AG10803 (cell line): Measurements from ENCODE around the gene NCKAP1.

ENCODE experiments used
- DNase-seq: peaks from one replicate; pipeline ENCODE4 v3.0.0; 2010; ENCODE audit warnings: low read depth
- H3K4me3 ChIP-seq: 2 replicates; pipeline ENCODE4 v1.5.1; 2011; ENCODE audit warnings: mild to moderate bottlenecking, low read length, control low read depth
- TF ChIP-seq, protein P1 (sequence below): conservative IDR thresholded peaks from 2 replicates; pipeline ENCODE4 v1.5.1; 2011; ENCODE audit warnings: mild to moderate bottlenecking, low read length, control low read depth, inconsistent platforms

The NCKAP1 gene

DNA sequence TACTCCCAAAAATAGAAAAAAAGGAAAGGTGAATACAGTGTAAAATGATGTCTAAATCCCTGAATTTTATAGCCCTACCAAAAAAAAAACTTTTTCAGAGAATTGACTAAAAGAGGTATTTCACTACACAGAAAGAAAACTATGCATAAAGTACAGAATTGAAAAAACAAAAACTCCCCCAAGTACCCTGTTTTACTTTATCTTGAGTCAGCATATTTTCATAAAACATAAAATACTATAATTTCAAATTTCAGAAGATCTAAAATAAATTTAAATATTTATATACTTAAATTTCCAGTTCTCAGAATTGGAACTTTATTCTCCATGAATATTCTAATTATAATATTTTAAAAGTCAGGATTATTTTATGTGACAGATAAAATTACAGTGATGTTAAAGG lies 10.1 kb downstream of the NCKAP1 start:
- TF ChIP-seq, protein P1, sequence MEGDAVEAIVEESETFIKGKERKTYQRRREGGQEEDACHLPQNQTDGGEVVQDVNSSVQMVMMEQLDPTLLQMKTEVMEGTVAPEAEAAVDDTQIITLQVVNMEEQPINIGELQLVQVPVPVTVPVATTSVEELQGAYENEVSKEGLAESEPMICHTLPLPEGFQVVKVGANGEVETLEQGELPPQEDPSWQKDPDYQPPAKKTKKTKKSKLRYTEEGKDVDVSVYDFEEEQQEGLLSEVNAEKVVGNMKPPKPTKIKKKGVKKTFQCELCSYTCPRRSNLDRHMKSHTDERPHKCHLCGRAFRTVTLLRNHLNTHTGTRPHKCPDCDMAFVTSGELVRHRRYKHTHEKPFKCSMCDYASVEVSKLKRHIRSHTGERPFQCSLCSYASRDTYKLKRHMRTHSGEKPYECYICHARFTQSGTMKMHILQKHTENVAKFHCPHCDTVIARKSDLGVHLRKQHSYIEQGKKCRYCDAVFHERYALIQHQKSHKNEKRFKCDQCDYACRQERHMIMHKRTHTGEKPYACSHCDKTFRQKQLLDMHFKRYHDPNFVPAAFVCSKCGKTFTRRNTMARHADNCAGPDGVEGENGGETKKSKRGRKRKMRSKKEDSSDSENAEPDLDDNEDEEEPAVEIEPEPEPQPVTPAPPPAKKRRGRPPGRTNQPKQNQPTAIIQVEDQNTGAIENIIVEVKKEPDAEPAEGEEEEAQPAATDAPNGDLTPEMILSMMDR = no peak
- H3K4me3 ChIP-seq = no peak overlapping the region
- DNase-seq = no peak

DNA sequence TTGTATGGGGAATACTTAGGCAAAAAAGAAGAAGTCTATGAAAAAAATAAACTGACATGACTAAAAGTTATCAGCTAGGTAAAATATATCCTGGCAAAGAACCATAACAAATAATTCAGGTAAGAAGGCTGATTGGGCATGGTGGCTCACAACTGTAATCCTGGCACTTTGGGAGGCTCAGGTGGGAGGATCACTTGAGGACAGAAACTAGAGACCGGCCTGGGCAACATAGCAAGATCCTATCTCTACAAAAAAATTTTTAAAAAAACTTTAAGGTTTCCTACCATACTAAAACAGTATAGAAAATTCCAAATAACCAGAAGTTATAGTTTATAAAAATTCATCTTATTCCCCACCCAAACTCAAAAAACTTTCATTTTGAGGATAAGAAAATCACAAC lies 10.8 kb downstream of the NCKAP1 start:
- TF ChIP-seq, protein P1 = no peak
- H3K4me3 ChIP-seq = no peak overlapping the region
- no peak for DNase-seq

DNA sequence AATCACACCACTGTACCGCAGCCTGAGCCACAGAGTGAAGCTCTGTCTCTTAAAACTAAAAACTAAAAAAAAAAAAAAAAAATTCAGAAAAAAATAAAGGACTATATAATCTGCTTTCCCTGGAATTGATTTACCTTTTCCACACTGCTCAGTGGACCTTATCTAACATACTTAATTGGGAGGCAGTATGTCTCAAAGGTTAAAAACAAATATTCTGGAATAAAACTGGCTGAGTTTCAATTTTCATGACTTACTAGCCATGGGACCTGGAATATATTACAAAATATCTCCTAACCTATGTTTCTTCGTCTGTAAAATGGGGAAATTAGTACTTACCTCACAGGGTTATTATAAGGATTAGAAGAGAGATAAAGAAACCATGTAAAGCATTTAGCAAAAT lies 11.8 kb downstream of the NCKAP1 start:
- TF ChIP-seq, protein P1 = no peak
- H3K4me3 ChIP-seq = no peak overlapping the region
- no peak for DNase-seq

DNA sequence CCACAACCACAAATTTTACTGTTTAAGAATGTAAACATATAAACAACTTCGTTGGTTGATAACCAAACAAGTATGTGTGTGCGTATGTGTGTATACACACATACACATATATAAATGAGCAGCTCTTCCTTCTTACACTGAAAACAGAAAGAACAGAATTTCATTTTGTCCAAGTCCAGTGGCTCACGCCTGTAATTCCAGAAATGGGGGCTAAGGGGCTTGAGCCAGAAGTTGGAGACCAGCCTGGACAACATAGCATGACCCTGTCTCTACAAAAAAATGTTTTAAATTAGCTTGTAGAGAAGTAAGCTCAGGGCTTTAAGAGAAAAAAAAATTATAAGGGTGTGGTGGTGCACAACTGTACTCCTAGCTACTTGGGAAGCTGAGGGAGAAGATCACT lies 12.3 kb downstream of the NCKAP1 start:
- no peak for DNase-seq
- TF ChIP-seq, protein P1 = no peak
- H3K4me3 ChIP-seq = no peak overlapping the region

DNA sequence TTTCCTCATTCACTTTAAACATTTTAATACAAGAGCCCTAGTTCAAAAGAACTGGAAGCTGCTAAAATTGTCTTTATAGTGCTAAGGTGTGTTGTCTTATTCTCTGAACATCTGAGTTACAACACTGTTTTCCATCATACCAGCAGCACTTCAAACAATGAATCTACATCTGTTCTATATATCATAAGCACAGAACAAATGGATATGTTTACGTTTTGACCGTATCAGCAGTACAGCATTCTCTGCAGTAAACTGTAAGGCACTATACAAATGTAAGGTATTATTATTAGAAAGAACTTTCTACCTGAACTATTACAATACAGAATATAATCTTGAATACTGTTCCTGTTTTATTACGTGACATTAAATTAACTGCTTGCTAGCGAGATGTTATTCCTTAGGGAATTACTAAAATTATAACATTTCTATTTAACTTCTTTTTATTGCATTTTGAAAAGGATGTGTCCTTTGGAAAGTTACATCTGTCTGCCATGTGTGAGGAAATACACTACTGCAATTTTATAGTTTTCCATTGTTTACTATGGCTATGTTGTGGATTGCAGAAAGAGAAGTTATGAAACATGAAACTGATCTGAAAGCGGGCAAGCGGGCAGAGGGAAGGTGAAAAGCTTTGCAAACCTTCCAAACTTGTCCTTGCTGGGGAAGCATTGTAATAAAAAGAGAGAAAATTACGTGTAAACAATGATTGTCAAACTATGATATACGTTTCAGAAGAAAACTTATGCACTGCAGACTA lies 13.7 kb downstream of the NCKAP1 start:
- DNase-seq = peak; percentile 61
- H3K4me3 ChIP-seq = no peak overlapping the region
- TF ChIP-seq, protein P1 = no peak

DNA sequence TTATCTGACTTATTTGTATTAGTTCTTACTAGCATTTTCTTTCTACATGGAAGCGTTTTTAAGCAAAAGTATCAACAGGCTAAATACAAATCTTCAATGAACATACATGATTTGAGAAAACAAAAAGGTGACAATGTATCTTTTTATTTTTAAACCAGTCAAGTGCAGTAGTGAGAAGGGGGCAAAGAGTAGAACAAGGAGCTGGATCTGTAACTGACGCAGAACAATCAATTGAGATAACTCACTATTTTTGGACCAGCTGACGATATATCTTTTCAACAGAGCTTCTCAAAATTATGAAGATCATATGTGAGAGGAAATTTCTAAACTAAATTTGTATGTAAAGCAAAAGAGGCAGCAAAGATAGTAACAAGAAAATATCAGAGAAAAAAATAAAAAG lies 15.5 kb downstream of the NCKAP1 start:
- no peak for DNase-seq
- TF ChIP-seq, protein P1 = no peak

DNA sequence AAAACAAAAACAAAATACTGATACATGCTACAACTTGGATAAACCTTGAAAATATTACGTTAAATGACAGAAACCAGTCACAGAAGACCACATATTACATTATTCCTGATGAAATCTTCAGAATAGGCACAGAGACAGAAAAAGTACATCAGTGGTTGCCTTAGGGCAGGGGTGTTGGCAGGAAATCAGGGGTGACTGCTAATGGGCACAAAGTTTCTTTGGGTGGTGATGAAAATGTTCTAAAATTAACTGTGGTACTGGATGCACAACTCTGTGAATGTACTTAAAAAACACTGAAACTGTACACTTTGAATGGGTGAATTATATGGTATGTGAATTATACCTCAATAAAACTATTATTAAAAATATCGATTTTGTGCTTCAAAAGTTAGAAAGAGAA lies 16.6 kb downstream of the NCKAP1 start:
- DNase-seq = no peak
- TF ChIP-seq, protein P1 = no peak
- H3K4me3 ChIP-seq = no peak overlapping the region

More for the DNA sequence above, 15.5 kb downstream of the NCKAP1 start:
- H3K4me3 ChIP-seq = no peak overlapping the region
